T47D (cell line): ENCODE data around the gene ITGA3.

Experiments used
- DNase-seq, 2 experiments: peaks; one replicate each; pipeline versions ENCODE4 v3.0.0 to v3.0.0-alpha.2; 2011 to 2012; ENCODE audit warnings: low read depth in 1 of 2, low spot score in 1 of 2
- JUND ChIP-seq: IDR thresholded peaks from 2 replicates; pipeline ENCODE4 v1.6.1; 2012; ENCODE audit warnings: low read depth
- in situ Hi-C: cut with HindIII; loops from 2 replicates; pipeline ENCODE4 v1.10.0; 2016; ENCODE audit warnings: low sequenced_read_pairs, low pct_unique_long_range_greater_than_20kb

Gene ITGA3

GRCh38 chr17:50070908-50071680, 15.2 kb downstream of the ITGA3 start:
- DNase-seq = no peak
- TF ChIP-seq JUND = no peak
- in situ Hi-C loops = no loop called here

GRCh38 chr17:50071692-50072091, 15.8 kb downstream of the ITGA3 start:
- in situ Hi-C loops = no loop called here
- TF ChIP-seq JUND = no peak
- no peak for DNase-seq

GRCh38 chr17:50072130-50072529, 16.2 kb downstream of the ITGA3 start:
- no peak for DNase-seq
- in situ Hi-C loops = no loop called here
- TF ChIP-seq JUND = no peak

- no peak for TF ChIP-seq JUND
- DNase-seq = no peak
- in situ Hi-C loops = no loop called here
Measured at GRCh38 chr17:50072925-50073324, 17.0 kb downstream of the ITGA3 start.

- in situ Hi-C loops = no loop called here
- no peak for TF ChIP-seq JUND
- DNase-seq = no peak
Measured at GRCh38 chr17:50074227-50074626, 18.3 kb downstream of the ITGA3 start.

- TF ChIP-seq JUND = no peak
- in situ Hi-C loops = no loop called here
- DNase-seq = no peak
Measured at GRCh38 chr17:50075446-50076032, 19.6 kb downstream of the ITGA3 start.

GRCh38 chr17:50076221-50076590, 20.3 kb downstream of the ITGA3 start:
- TF ChIP-seq JUND = no peak
- in situ Hi-C loops = no loop called here
- DNase-seq = no peak

GRCh38 chr17:50076591-50077235, 20.8 kb downstream of the ITGA3 start:
- no peak for DNase-seq
- no peak for TF ChIP-seq JUND
- in situ Hi-C loops = no loop called here

GRCh38 chr17:50078430-50078829, 22.5 kb downstream of the ITGA3 start:
- DNase-seq = no peak
- no peak for TF ChIP-seq JUND
- in situ Hi-C loops = no loop called here

- in situ Hi-C loops = no loop called here
- DNase-seq = peak in 1 of 2 experiments; percentile 64
- TF ChIP-seq JUND = no peak
Measured at GRCh38 chr17:50079334-50080095, 23.6 kb downstream of the ITGA3 start.

GRCh38 chr17:50080096-50080480, 24.2 kb downstream of the ITGA3 start:
- DNase-seq = no peak
- in situ Hi-C loops = no loop called here
- TF ChIP-seq JUND = no peak

- in situ Hi-C loops = no loop called here
- no peak for TF ChIP-seq JUND
- no peak for DNase-seq
Measured at GRCh38 chr17:50080827-50081226, 24.9 kb downstream of the ITGA3 start.

GRCh38 chr17:50081757-50082156, 25.8 kb downstream of the ITGA3 start:
- no peak for TF ChIP-seq JUND
- no peak for DNase-seq
- in situ Hi-C loops = no loop called here
